GM12875 (cell line): ENCODE results near the gene GPX2.

Source experiments
- H3K4me3 ChIP-seq: one replicate; pipeline ENCODE4 v1.5.1; 2011; ENCODE audit warnings: low read depth, low read length, control low read depth
- CTCF ChIP-seq: IDR thresholded peaks from 2 replicates; pipeline ENCODE4 v1.5.1; 2011; ENCODE audit warnings: low read depth, mild to moderate bottlenecking, control low read depth, inconsistent platforms, low read length, moderate library complexity, borderline replicate concordance; ENCODE audit not compliant: insufficient read depth

GPX2 gene

DNA sequence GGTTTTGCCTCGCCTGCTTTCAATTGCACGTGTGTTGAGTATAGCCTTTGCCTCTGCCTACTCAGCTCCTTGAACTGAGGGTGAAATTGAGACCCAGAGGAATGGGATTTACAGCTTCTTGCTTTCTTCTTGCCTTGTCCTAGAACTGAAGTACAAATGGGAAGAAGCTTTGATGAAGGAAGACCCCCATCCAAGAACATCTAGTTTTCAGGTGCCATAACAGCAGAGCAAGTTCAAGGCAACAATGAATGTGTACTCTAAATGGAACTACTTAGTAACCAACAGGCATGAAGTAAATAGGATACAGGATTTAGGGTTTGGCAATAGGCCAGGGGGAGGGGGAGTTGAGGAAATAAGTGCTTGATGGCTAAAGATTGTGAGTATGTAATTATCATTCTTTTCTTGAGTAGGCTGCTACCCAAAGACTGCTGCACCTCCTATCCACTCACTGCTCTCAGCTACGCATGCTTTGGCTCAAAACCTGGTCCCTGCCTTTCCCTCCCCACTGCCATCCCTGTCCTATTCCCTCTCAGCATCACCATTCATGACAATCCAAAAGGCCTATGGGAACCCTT is 2.1 kb downstream of the GPX2 start:
- TF ChIP-seq CTCF: no peak
- H3K4me3 ChIP-seq: no peak overlapping the region

DNA sequence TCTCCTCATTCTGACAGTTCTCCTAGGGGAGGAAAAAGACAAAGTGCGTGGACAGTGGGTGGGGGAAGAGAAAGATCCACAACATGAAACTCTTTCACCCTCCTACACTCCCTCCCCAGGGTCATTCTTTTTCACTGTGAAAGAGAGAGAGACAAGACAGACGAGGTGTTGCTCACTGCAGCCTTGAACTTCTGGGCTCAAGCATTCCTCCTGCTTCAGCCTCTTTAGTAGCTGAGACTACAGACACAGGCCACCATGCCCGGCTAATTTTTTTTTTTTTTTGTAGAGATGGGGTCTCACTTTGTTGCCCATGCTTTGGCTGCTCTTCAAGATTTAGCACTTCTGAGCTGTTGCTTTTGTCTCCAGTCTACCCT is 2.7 kb downstream of the GPX2 start:
- no peak overlapping the region for H3K4me3 ChIP-seq
- no peak for TF ChIP-seq CTCF

GRCh38 chr14:64938972-64939816 is 3.4 kb downstream of the GPX2 start:
- no peak overlapping the region for H3K4me3 ChIP-seq
- TF ChIP-seq CTCF: no peak

DNA sequence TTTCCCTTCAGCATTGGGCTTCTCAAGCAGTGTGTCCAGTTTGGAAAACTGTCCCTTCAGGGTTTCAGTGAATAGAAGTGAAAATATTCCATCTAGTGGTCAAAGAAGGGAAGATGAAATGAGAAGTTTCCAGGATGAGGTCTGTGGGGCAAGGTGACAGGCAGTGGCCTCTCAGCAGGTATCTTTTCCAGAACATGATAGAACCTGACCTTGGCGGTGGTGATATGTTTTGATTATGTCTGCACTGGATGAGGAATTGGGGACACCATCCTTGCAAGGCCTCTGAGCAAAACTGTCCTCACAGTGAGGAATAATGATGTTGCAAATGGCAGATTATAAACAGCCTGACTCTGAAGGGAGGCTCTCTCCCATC is 4.7 kb downstream of the GPX2 start:
- H3K4me3 ChIP-seq: no peak overlapping the region
- no peak for TF ChIP-seq CTCF

- H3K4me3 ChIP-seq: no peak overlapping the region
- no peak for TF ChIP-seq CTCF
Measured at GRCh38 chr14:64937171-64937820, 5.2 kb downstream of the GPX2 start.

- H3K4me3 ChIP-seq: no peak overlapping the region
- TF ChIP-seq CTCF: no peak
Measured at GRCh38 chr14:64935508-64935907, 7.0 kb downstream of the GPX2 start.
